GM18861 (cell line): ENCODE measurements around the gene TKT.

Source experiments
- ATAC-seq: cut with Tn5 transposase; IDR thresholded peaks from one replicate; pipeline ENCODE4 v1.9.1; 2021; ENCODE audit not compliant: unreplicated experiment

TKT gene

DNA sequence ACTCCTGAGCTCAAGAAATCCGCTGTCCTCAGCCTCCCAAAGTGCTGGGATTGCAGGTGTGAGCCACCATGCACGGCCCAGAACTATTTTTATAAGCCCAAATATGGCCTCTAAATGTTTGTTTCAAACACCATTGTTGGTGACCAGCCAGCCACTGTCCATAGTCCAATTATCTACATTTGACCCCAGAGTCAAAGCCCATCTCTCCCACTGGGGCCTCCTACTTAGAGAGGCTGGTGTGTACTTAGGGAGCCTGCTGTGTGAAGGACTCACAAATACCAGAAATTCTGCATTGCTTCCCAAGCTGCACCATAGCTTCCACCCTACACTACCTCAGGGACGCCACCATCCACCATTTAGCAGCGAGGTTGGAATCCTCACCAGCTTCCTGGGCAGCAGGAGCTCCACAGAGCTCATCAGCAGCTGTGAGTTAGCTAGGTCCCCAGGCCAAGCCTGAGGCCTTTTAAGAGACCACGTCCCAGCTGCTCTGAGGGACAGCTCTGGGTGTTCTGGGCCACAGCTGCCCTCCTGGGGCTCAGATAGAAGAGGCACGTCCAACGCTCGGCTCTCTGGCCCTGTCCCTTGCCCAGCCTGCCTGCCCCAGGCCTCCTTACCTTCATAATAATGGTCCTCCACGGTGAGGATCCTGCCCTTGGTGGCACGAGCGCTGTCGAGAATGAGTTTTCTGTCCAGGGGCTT lies 29.5 kb downstream of the TKT start:
- ATAC-seq = no peak

DNA sequence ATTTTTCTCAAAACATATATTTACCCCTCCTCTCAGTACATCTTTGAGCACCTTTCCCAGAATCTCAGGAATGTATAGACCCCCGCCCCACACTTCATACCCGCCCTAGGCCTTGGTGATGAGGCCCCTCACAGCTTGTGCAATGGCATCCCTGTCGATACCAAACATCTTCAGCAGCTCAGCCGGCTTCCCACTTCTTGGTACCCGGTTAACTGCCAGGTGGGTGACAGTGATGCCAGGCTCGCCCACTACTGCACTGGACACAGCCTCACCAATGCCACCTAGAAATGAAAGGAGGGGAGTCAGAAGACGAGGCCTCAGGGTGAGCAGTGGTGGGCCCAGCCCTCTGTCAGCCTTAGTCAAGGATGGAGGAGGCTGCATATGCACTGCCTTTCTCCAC lies 30.2 kb downstream of the TKT start:
- no peak for ATAC-seq

DNA sequence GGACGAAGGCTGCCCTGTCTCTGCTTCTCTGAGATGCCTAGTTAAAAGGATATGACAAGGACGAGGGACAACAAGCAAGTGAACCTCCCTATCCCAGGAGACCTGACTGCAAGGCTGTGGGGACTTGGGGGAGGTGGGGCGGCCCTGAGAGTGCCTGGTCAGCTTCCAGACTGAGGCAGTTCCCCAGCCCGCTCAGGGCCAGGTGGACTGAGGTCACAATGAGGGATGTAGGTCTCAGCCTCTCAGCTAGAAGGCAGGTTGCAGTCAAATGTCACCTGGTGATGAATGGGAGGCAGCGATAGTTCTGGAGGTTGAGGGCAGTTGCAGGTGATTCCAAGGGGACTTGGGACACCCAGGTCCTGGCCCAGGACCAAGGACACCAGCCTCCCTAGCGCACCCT lies 30.6 kb downstream of the TKT start:
- no peak for ATAC-seq

DNA sequence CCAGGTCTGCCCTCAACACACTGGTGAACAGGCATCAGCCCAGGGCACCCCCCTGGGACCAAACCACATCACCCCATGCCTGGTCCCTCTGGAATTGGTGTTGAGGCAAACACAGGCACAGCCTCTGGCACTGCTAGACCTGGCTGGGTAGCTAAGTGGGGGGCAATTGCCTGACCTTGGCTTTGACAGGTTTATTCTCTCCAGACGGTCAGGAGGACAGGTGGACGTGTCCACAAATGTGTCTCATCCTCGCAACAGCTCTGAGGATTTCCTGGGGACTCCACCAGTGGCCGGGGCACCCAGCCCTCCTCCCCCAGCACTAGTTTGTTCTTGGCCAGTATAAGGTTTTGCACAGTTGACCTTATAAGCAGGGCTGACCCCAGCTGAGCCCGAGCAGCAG lies 31.3 kb downstream of the TKT start:
- no peak for ATAC-seq

DNA sequence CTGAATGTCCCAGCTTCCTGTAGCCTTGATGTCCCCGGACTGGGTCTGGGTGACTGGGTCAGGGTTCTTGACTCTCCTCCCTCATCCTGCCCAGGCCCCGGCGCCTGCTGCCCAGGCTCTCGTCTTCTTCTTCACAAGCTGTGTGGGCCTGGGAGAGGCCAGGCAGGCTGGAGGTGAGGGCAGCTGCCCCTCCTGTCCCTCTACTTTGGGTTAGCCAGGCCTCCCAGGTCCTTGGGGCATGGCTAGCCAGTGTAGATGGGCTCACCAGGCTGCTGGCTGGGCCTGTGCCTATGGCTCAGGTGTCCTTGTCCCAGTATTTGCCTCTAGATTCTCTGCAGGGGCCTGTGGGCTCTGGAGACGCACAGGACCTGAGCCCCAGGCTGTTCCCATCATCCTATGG lies 31.8 kb downstream of the TKT start:
- ATAC-seq = no peak

DNA sequence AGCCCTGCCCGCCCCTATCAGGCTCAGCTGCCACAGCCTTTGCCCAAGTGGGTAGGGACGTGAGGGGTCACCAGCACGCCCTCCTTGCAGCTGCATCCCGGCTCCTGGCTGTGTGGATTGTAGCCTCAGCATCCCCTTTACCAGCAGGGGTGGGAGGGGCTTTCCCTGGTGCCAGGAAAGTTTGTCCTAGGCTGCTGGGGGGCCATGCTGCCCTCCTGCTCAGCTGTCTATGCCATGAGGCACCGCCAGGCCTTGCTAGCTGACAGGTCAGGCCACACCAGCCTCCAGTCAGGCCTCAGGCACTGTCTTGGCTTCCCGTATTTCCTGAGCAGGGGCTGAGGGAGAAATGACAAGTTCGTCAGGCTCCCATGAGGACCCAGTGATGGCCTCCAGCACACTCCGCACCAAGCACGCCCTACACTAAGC lies 32.3 kb downstream of the TKT start:
- ATAC-seq = no peak

DNA sequence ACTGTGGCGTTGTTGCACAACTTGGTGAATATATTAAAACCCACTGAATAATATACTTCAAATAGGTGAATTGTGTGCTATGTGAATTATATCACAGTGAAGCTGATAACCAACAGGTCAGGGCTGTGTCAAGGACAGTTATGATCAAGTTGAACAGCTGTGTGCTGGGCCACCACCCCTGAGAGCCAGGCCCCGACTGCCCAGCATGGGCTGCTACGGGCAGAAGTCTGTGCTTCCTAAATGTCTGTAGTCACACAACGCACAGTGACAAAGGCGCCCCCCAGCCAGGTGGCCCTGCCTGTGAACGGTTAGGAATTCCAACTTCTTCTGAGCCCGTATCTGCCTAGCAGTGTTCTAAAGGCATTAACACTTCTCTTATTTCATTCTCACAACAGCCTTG lies 32.8 kb downstream of the TKT start:
- ATAC-seq = no peak

DNA sequence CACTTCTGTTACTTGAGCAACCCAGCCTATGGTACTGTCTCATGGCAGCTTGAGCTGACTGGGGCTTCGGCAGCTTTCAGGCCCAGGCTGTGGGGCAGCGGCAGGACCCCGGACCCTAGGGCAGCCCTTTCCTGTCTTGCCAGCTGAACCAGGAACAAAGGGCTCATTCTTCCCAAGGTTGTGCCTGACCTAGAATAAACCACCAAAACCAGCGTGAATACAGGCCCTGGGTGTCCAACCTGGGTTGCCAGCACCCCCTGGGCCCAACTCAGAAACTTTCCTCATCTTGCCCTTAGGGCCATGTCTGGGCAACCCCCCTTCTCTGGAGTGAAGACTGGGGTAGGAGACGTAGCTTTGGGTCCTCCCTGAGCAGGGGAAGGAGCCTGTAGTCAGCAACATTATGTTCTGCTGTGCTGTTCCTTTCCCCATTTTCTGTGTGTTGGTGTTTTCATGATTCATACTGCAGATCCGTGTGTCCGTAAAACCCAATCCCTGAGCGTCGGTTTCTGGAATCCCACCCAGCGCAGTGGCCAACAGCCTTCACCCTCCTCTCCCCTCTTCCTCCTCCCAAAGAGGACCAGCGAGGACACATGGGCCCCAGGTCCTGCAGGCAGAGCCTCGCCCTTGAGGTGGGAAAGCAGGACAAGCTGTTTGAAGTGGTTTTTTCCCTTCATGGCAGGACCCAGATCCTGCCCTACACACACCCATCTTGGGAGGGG lies 33.5 kb downstream of the TKT start:
- ATAC-seq = no peak

DNA sequence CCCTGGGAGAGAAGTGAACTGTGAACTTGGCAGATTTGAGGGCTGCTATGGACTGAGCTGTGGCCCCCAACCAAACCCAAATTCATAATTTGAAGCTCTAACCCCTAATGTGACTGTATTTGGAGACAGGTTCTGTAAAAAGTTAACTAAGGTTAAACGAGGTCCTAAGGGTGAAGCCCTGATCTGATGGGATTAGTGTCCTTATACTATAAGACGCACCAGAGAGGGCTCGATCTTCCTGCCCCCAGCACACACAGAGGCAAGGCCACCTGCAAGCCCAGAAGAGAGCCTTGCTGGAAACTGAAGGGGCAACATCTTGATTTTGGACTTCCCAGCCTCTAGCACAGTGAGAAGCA lies 34.0 kb downstream of the TKT start:
- ATAC-seq = no peak

DNA sequence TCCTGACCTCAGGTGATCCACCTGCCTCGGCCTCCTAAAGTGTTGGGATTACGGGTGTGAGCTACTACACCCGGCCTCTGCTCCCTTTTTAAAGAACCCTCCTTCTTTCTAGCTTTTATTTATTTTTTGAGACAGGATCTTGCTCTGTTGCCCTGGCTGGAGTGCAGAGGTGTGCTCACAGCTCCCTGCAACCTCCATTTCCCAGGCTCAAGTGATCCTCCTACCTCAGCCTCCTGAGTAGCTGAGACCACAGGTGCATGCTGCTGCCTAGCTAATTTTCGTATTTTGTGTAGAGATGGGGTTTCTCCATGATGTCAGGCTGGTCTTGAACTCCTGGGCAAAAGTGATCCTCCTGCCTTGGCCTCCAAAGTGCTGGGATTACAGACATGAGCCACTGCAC lies 34.5 kb downstream of the TKT start:
- ATAC-seq = no peak

DNA sequence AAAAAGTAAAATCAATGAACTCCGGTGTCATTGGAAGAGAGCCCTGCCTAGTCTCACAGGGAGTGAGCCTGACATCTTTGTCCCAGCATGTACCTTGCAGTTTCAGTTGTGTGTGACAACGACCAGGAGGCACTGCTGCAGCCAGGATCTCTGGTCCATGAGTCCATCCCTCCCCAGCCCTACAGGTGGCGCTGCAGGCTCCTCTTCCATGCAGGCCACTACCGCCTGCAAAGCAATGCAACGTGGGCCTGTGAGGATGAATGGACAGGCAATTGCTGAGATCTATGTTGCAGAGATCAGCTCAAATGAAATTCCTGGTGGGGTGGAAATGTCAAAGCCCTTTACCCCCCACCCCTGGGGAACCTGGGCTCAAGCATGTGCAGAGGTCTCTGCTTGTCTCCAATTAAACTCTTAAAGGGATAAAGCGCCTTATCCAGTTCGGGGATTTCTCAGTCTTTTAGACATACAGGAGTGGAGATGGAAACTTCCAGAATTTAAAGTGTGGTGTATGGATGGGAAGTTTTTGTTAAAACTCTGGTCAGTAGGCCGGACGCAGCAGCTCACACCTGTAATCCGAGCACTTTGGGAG lies 35.8 kb downstream of the TKT start:
- peak; percentile 72 for ATAC-seq

DNA sequence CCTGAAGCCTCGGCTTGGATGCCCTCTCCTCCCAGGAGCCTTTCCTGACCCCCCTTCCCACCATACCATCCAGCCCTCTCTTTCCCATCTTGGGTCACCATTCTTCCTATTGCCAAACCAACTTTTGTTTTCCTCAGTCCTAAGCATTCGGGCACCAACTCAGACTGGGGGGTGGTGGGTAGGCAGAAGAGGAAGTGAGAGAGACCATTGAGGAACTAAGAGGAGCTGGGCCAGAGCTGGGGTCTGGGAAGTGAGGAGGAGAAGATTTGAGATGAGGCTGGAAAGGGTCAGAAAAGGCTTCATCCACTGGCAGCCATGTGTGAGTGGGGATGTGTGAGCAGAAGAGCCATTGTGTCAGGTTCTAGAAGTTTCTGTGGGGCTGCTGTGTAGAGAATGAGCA lies 37.7 kb downstream of the TKT start:
- ATAC-seq = no peak

DNA sequence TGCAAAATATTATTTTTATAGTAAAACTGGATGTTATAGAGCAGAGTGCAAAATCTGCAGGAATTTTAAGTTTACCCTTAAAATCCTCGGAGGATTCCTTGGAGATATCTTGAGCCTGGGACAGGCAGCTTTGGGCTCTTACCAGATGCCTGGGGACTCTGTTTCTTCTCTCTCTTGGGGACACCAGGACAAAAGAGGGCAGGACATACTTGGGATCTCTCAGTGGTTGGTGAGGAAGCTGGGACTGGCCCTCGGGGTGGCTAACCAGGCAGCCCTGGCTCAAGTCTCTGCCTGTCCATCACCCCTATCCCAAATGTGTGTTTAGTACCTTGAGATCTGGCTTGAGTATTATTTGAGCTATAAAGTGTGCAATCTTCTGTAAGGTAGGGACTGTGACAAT lies 38.6 kb downstream of the TKT start:
- no peak for ATAC-seq

DNA sequence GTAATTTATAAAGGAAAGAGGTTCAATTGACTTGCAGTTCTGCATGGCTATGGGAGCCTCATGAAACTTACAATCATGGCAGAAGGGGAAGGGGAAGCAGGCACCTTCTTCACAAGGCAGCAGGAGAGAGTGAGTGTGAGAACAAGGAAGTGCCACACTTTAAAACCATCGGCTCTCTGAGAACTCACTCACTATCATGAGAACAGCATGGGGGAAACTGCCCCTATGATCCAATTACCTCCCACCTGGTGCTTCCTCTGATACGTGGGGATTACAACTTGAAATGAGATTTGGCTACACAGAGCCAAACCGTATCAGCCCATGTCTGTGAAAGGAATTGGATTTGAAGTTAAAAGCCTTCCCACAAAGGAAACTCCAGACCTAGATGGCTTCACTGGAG lies 39.1 kb downstream of the TKT start:
- no peak for ATAC-seq

DNA sequence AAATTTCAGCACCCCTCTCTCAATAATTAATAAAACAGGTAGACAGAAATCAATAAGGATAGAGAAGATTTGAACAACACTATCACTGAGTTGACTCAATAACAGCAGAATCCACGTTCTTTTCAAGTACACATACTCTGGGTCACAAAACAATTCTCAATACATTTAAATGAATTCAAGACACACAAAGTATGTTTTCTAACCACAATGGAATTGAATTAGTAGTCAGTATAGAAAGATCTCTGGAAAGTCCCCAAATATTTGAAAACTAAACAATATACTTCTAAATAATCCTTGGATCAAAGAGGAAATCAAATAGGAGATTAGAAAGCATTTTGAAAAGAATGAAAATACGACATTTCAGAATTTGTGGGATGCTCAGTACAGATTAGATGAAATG lies 40.0 kb downstream of the TKT start:
- ATAC-seq = no peak

DNA sequence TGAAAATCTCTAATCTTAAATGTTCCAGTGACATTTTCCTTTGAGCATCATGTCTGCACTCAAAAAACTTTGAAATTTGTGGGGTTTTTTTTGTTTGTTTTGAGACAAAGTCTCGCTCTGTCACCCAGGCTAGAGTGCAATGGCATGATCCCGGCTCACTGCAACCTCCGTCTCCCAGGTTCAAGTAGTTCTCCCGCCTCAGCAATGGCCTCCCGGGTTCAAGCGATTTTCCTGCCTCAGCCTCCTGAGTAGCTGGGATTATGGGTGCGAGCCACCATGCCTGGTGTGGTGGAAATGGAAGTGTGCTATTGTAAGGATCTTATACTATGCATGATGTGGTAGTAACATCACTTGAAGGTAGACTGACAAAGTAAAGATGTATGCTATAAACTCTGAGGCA lies 42.5 kb downstream of the TKT start:
- no peak for ATAC-seq

DNA sequence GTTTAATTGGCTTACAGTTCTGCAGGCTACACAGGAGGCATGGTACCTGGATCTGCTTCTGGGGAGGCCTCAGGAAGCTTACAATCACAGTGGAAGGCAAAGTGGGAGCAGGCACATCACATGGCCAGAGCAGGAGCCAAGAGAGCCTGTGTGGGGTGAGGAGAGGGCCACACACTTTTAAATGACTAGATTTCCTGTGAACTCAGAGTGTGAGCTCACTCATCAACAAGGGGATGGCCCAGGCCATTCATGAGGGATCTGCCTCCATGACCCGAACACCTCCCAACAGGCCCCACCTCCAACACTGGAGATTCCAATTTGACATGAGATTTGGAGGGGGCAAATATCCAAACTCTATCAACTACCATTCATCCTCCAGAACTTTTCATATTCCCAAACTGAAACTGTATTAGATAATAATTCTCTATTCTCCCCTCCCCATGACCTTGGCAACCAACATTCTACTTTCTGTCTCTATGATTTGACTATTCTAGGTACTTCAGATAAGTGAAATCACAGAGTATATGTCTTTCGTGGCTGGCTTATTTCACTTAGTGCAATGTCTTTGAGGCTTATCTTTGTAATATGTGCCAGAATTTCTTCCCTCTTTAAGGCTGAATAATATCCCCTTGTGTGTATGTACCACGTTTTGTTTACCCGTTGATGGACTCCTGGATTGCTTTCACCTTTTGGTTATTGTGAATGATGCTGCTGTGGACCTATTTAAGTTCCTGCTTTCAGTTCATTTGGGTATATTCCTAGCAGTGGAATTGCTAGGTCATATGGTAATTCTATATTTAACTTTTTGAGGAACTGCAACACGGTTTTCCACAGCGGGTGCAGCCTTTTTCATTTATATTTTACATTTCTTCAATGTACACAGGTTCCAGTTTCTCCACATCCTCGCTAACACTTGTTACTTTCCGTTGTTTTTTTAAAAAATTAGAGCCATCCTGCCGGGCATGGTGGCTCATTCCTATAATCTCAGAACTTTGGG lies 43.8 kb downstream of the TKT start:
- no peak for ATAC-seq

DNA sequence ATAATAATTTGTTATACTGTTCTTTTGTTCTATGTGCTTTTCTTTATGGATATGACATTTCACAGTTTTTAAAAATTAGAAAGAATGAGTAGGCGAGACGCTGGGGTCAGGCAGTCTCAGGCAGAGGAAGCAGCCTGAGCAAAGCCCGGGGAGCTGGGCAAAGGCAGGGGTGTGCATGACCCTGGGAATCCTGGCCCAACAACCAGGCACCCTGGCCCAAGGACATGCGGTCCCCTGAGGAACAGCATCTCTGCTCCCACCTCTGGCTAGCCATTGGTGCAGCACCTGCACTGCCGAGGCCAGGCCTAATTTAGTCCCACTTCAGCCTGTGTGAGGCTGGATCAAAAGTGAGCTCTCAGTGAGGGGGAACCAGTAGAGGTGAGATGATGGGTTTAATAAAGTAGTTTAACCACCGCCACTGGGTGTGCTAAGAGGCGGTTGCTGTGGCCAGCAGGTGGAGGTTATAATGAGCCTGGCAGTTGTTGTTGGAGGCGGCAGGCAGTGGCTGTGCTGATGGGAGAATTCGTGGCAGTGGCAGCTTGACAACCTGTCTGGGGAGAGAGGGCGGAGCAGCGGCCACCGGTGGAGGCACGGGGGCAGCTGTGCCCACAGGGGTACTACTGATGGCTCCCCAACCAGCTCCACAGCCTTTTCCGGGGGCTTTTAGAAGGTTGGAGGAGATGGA lies 53.3 kb downstream of the TKT start:
- ATAC-seq = no peak

DNA sequence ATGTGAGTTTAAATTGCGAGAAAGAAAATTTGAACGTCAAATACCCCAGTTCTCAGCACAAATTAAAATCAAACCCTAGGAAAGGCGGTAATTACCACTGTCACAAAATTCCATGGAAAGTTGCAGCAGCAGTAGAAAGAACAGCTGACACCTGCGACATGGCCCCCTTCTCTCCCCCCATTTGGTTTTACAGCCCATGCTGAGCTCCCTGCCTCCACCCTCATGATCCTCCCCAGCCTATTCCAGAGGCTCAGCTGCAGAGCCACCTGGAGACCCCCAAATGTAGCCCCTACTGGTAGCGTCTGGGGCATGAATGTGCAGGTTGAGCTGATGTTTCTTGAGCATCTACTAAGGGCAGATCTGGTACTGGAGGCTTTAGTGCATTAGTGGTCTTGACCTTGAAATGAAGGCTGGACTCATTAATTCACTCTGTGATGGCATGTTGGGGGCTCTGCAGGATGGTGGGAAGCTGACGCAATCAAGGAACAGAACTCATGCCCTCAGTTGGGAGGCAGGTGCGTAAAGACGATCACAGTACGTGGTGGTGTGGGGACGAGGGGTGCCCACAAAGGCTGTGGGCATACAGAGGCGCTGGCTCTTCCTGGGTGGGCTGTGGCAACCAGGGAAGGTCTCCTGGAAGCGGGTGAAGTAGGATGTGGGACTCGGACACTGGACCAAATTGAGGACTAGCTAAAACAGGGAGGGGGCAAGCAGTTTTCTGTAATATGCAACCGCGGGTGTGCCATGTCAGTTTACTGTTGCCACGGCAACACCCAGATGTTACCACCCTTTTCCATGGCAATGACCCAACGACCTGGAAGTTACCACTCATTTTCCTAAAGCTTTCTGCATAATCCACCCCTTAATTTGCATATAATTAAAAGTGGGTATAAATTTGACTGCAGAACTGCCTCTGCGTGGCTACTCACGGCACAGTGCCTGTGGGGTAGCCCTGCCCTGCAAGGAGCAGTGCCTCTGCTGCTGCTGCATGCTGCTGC lies 55.0 kb downstream of the TKT start:
- ATAC-seq = no peak

DNA sequence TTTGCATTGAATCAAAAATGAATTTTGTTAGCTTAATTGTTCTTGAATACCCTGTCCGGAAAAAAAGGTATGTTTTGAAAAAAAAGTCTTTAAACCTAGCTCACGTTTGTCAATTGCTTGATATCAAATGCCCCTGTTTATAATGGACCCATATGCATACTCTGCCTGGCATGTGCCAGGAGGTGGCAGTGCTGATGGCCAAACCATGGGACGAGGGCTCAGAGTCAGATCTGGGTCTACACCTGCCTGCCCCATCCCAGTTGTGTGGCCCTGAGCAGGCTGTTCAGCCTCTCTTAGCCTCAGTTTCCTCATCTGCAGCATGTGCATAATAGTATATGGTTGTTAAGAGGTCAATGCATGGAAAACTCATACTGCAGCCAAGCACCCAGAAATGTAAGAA lies 56.0 kb downstream of the TKT start:
- ATAC-seq = no peak
